Vagina (tissue), 2 donors: ENCODE results near the gene NPAS2. TPM values are rescaled to one million over a fixed set of nuclear protein-coding genes. Genes with fewer than 3 reads are reported as not detected.

ENCODE experiments used
- DNase-seq, 2 donors: peaks; one replicate each; pipeline ENCODE4 v3.0.0-alpha.2; 2017; ENCODE audit errors: extremely low spot score in 2 of 2
- H3K27ac ChIP-seq: fragments of 200-600 bp; sonication (generic); one replicate; pipeline ENCODE4 v1.5.1; 2019
- H3K27me3 ChIP-seq: fragments of 200-600 bp; sonication (generic); one replicate; pipeline ENCODE4 v1.5.1; 2019
- H3K36me3 ChIP-seq, 2 donors: fragments of 200-600 bp; sonication (generic); one replicate each; pipeline ENCODE4 v1.5.1; 2017 to 2019
- H3K4me1 ChIP-seq: fragments of 200-600 bp; sonication (generic); one replicate; pipeline ENCODE4 v1.5.1; 2019
- H3K4me3 ChIP-seq, 2 donors: fragments of 200-600 bp; sonication (generic); 1 replicate in 1 of 2; 2 replicates in 1 of 2; pipeline ENCODE4 v1.5.1; 2016 to 2019
- H3K9me3 ChIP-seq: fragments of 200-600 bp; sonication (generic); one replicate; pipeline ENCODE4 v1.5.1; 2019
- POLR2A ChIP-seq, 2 donors: fragments of 450-650 bp; IDR thresholded peaks; one replicate each; pipeline ENCODE4 v1.6.1; 2017; ENCODE audit warnings: antibody characterized with exemption in 2 of 2, mild to moderate bottlenecking in 2 of 2, moderate library complexity in 2 of 2
- POLR2AphosphoS5 ChIP-seq, 2 donors: sonication (generic); formaldehyde crosslinking; IDR thresholded peaks; one replicate each; pipeline ENCODE4 v1.9.0; 2017; ENCODE audit warnings: antibody characterized with exemption in 2 of 2, mild to moderate bottlenecking in 2 of 2, low read depth in 1 of 2; ENCODE audit not compliant: insufficient read depth in 1 of 2
- intact Hi-C: fragments of 100-400 bp; cut with DNase I; formaldehyde crosslinking; loops from one replicate; pipeline ENCODE4 v1.15.1; 2023
- total RNA-seq: library from RNA; depleted of rRNA; stranded (reverse); fragments of >200 nt; gene quantifications from one replicate; pipeline ENCODE4 v1.2.3, GENCODE V29; 2016
- TF ChIP-seq, protein P1 (sequence below), 3 experiments: fragments of 450-650 bp in 2 of 3; fragments of 200-600 bp in 1 of 3; sonication (generic) in 1 of 3; IDR thresholded peaks; one replicate each; pipeline ENCODE4 v1.5.1; 2017 to 2019; ENCODE audit warnings: antibody characterized with exemption in 3 of 3, mild to moderate bottlenecking in 2 of 3, moderate library complexity in 2 of 3

Gene NPAS2
- total RNA-seq, 1 donor from 2014 or later, result 37.6 TPM

DNA sequence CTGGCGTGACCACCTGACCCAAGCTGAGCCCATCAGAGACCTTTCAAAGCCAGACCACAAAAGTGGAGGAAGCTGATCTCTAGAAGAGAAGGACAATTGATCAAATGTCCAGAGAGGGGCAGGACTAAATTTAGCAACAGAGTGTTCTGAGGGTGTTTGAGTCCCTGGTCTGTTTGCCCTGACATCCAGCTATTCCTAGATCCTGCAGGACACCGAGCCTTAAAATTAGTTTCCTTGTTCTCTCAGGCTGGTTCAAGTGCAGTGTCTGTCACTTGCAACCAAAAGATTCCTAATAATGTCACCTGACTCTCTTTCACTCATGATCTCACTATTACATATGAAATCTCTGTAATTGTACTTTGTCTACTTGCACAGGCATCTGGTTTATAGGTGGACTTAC is 33.0 kb upstream of the NPAS2 start:
- H3K27me3 ChIP-seq, result no peaks in the 10 kb centered on the region
- DNase-seq, result no peak
- H3K4me3 ChIP-seq, result no peak overlapping the region
- no peaks in the 10 kb centered on the region for H3K36me3 ChIP-seq
- intact Hi-C loops, result no loop called here
- H3K27ac ChIP-seq, result no peak overlapping the region
- TF ChIP-seq POLR2AphosphoS5 (IDR thresholded peaks at IDR 0.05; ENCODE audit: insufficient read depth in 1 of 2, low read depth in 1 of 2), result no peak
- TF ChIP-seq POLR2A (IDR thresholded peaks at IDR 0.05), result no peak
- TF ChIP-seq, protein P1, sequence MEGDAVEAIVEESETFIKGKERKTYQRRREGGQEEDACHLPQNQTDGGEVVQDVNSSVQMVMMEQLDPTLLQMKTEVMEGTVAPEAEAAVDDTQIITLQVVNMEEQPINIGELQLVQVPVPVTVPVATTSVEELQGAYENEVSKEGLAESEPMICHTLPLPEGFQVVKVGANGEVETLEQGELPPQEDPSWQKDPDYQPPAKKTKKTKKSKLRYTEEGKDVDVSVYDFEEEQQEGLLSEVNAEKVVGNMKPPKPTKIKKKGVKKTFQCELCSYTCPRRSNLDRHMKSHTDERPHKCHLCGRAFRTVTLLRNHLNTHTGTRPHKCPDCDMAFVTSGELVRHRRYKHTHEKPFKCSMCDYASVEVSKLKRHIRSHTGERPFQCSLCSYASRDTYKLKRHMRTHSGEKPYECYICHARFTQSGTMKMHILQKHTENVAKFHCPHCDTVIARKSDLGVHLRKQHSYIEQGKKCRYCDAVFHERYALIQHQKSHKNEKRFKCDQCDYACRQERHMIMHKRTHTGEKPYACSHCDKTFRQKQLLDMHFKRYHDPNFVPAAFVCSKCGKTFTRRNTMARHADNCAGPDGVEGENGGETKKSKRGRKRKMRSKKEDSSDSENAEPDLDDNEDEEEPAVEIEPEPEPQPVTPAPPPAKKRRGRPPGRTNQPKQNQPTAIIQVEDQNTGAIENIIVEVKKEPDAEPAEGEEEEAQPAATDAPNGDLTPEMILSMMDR (IDR thresholded peaks at IDR 0.05), result no peak
- H3K9me3 ChIP-seq, result no peaks in the 10 kb centered on the region
- peaks cover 8% of the 10 kb centered on the region for H3K4me1 ChIP-seq

DNA sequence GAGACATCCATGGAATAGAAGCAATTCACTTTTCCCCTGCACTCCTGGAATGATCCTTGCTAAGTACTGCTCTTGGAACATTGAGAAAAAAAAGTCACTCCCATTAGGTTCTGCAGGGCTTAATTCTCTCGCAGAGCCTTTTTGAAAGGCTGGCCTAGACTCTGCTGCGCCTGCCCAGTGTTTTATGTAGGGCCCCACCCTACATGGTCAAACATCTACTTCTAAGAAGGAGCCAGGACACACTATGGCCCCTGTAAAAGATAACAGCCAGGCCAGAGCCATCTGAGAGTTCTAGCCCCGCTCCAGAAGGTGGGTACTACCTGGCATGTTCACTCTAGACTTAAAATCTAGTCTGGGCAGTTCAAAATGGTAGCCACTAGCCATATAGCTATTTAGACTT is 30.6 kb upstream of the NPAS2 start:
- Histone ChIP-seq H3K27ac (no peak overlapping the region), H3K4me1 (peaks cover 8% of the 10 kb centered on the region), H3K27me3 (no peaks in the 10 kb centered on the region), H3K36me3 (no peaks in the 10 kb centered on the region), H3K4me3 (no peak overlapping the region), H3K9me3 (no peaks in the 10 kb centered on the region)
- TF ChIP-seq POLR2AphosphoS5 (IDR thresholded peaks at IDR 0.05; ENCODE audit: insufficient read depth in 1 of 2, low read depth in 1 of 2), result no peak
- no peak for DNase-seq
- intact Hi-C loops, result no loop called here

DNA sequence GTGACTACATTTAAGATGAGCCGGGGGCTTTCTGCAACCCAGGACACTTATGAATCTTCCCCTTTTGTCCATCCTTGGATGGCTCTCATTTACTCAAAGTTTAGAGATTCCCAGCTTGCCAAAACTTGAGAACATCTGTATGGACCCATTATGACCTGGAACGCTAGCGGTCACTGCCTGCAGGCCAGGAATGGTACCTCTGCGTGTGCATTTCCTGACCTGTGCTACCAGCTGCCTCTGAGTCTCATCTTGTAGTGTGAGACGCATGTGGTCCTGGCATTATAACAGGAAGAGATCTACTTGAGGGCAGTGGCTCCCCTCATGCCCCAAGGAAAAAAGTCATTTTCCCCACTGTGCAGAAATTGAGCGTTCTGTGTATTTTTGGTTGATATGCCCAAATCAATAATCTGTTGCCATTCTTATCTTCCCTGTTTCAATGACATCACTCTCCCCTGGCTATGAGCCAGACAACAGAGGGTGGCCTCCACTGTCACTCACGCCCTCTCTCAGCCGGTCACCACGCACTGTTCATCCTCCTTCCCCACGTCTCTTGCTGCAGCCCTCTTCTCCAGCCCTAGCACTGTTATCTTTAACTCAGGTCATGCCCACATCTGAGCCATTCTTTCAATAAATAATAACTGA is 28.5 kb upstream of the NPAS2 start:
- no peak for DNase-seq
- intact Hi-C loops, result no loop called here
- Histone ChIP-seq H3K4me1 (peaks cover 6% of the 10 kb centered on the region), H3K27me3 (no peaks in the 10 kb centered on the region), H3K9me3 (no peaks in the 10 kb centered on the region), H3K27ac (no peak overlapping the region), H3K36me3 (no peaks in the 10 kb centered on the region), H3K4me3 (no peak overlapping the region)
- TF ChIP-seq, protein P1 (IDR thresholded peaks at IDR 0.05), result no peak
- no peak for TF ChIP-seq POLR2AphosphoS5 (IDR thresholded peaks at IDR 0.05; ENCODE audit: insufficient read depth in 1 of 2, low read depth in 1 of 2)
- no peak for TF ChIP-seq POLR2A (IDR thresholded peaks at IDR 0.05)

DNA sequence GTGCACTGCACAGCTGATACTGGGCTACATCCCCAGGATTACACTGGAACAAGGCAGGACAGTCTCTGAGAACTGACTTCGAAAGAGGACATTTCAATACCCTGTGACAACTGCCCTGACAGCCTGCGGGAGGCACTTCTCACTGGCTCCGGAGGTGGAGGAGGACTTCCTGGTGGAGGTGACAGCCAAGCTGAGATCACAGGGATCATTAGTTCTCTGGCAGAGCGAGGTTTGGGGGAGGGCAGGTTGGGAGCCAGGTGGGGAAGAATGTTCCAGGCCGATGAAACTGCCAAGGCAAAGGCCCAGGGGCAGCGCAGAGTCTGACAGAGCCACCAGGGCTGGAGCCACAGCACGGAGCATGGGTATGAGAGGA is 28.0 kb upstream of the NPAS2 start:
- Histone ChIP-seq H3K27me3 (no peaks in the 10 kb centered on the region), H3K4me1 (peaks cover under 1% of the 10 kb centered on the region), H3K36me3 (no peaks in the 10 kb centered on the region), H3K4me3 (no peak overlapping the region), H3K9me3 (no peaks in the 10 kb centered on the region), H3K27ac (no peak overlapping the region)
- DNase-seq, result no peak
- intact Hi-C loops, result no loop called here
- TF ChIP-seq, protein P1 (IDR thresholded peaks at IDR 0.05), result no peak
- TF ChIP-seq POLR2A (IDR thresholded peaks at IDR 0.05) (no peak), POLR2AphosphoS5 (IDR thresholded peaks at IDR 0.05; ENCODE audit: insufficient read depth in 1 of 2, low read depth in 1 of 2) (no peak)

DNA sequence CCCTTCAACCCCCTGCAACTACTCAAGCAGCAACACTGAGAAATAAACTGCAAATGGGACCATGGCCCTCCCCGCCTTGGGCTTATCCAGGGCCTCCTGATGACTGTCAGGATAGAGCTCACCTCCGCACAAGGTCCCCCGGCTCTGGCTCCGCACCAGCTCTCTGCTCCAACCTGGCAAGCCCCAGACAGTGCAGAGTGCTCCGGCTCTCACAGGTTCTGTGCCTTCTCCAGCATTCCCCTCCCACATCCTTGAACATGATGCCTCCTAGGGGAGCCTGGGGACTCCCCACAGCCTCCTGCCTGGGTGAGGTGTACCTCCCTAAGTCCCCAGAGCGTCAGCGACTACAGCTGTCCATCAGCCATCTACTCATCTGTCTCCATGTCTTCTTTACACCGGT is 26.7 kb upstream of the NPAS2 start:
- no peaks in the 10 kb centered on the region for H3K27me3 ChIP-seq
- no peaks in the 10 kb centered on the region for H3K36me3 ChIP-seq
- H3K9me3 ChIP-seq, result no peaks in the 10 kb centered on the region
- intact Hi-C loops, result no loop called here
- TF ChIP-seq, protein P1 (IDR thresholded peaks at IDR 0.05), result no peak
- no peak for TF ChIP-seq POLR2AphosphoS5 (IDR thresholded peaks at IDR 0.05; ENCODE audit: insufficient read depth in 1 of 2, low read depth in 1 of 2)
- TF ChIP-seq POLR2A (IDR thresholded peaks at IDR 0.05), result no peak
- no peak for DNase-seq
- H3K27ac ChIP-seq, result no peak overlapping the region
- H3K4me3 ChIP-seq, result no peak overlapping the region
- H3K4me1 ChIP-seq, result no peaks in the 10 kb centered on the region
